WTC11 (cell line): Measurements from ENCODE around the gene PTPRH. TPM values are rescaled to one million over a fixed set of nuclear protein-coding genes. Genes with fewer than 3 reads are reported as not detected.

ENCODE experiments used
- ATAC-seq: fragments of 200-7000 bp; cut with Tn5 transposase; 2 replicates; pipeline ENCODE4 v1.10.0; 2021; ENCODE audit warnings: mild to moderate bottlenecking, moderate library complexity
- CTCF ChIA-PET: fragments of 300-600 bp; sonication (Branson Sonifier 250); formaldehyde crosslinking; loops from one replicate; lab custom pipeline; 2021; ENCODE audit warnings: antibody characterized with exemption; lab: Charles Lee
- POLR2A ChIA-PET: fragments of 350-600 bp; sonication (Branson Sonifier 250); formaldehyde crosslinking; loops from one replicate; lab custom pipeline; 2021; ENCODE audit warnings: antibody characterized with exemption; lab: Charles Lee
- DNase-seq: peaks from one replicate; pipeline ENCODE4 v3.0.0; 2021; ENCODE audit warnings: low spot score
- H3K27ac Mint-ChIP-seq: 2 replicates; pipeline ENCODE4 v1.8.0; 2021; ENCODE audit warnings: mixed read lengths
- H3K27me3 Mint-ChIP-seq: 2 replicates; pipeline ENCODE4 v1.8.0; 2021; ENCODE audit warnings: low read depth, mild to moderate bottlenecking, moderate library complexity, mixed read lengths
- H3K36me3 Mint-ChIP-seq: 2 replicates; pipeline ENCODE4 v1.8.0; 2021; ENCODE audit warnings: mixed read lengths
- H3K4me1 Mint-ChIP-seq: 2 replicates; pipeline ENCODE4 v1.8.0; 2022; ENCODE audit warnings: mixed read lengths
- H3K4me3 Mint-ChIP-seq: 2 replicates; pipeline ENCODE4 v1.8.0; 2021; ENCODE audit warnings: mild to moderate bottlenecking, moderate library complexity, mixed read lengths
- H3K9me3 Mint-ChIP-seq: 2 replicates; pipeline ENCODE4 v1.8.0; 2021; ENCODE audit warnings: mixed read lengths
- FOXK1 ChIP-seq: sonication (generic); formaldehyde crosslinking; IDR thresholded peaks from 2 replicates; pipeline ENCODE4 v1.8.0; 2022; ENCODE audit warnings: mild to moderate bottlenecking, moderate library complexity, missing genetic modification reagents
- GABPB1 ChIP-seq: sonication (generic); formaldehyde crosslinking; IDR thresholded peaks from 2 replicates; pipeline ENCODE4 v1.8.1; 2023; ENCODE audit warnings: mild to moderate bottlenecking, missing genetic modification reagents
- GTF2I ChIP-seq: fragments of 250-450 bp; sonication (Bioruptor Pico); conservative IDR thresholded peaks from 2 replicates; pipeline ENCODE4 v1.4.0; 2021; ENCODE audit warnings: mild to moderate bottlenecking
- KAT7 ChIP-seq: sonication (generic); formaldehyde crosslinking; IDR thresholded peaks from 2 replicates; pipeline ENCODE4 v1.8.1; 2023; ENCODE audit warnings: missing genetic modification reagents, mild to moderate bottlenecking, borderline replicate concordance
- MXD4 ChIP-seq: fragments of 250-450 bp; sonication (Bioruptor Pico); IDR thresholded peaks from 2 replicates; pipeline ENCODE4 v1.8.0; 2021; ENCODE audit warnings: mild to moderate bottlenecking, moderate library complexity, borderline replicate concordance
- NFYB ChIP-seq: sonication (generic); formaldehyde crosslinking; conservative IDR thresholded peaks from 2 replicates; pipeline ENCODE4 v1.8.0; 2022; ENCODE audit warnings: low read depth, missing genetic modification reagents
- RORB ChIP-seq: fragments of 250-450 bp; sonication (Bioruptor Pico); IDR thresholded peaks from 2 replicates; pipeline ENCODE4 v1.9.0; 2021; ENCODE audit warnings: mild to moderate bottlenecking
- SMAD4 ChIP-seq: sonication (generic); formaldehyde crosslinking; IDR thresholded peaks from 2 replicates; pipeline ENCODE4 v1.8.0; 2022; ENCODE audit warnings: mild to moderate bottlenecking, missing genetic modification reagents
- ZNF219 ChIP-seq: sonication (generic); formaldehyde crosslinking; IDR thresholded peaks from 2 replicates; pipeline ENCODE4 v1.8.0; 2023; ENCODE audit warnings: missing genetic modification reagents, mild to moderate bottlenecking, borderline replicate concordance
- ZNF416 ChIP-seq: fragments of 250-450 bp; sonication (Bioruptor Pico); IDR thresholded peaks from 2 replicates; pipeline ENCODE4 v1.9.0; 2021; ENCODE audit warnings: mild to moderate bottlenecking, inconsistent platforms
- ZNF671 ChIP-seq: fragments of 250-450 bp; sonication (Bioruptor Pico); IDR thresholded peaks from 2 replicates; pipeline ENCODE4 v1.8.0; 2021; ENCODE audit warnings: mild to moderate bottlenecking
- total RNA-seq: library from RNA; stranded (reverse); gene quantifications from 3 replicates; pipeline ENCODE4 v1.2.3, GENCODE V29; 2021
- TF ChIP-seq, protein P1 (sequence below): sonication (generic); formaldehyde crosslinking; IDR thresholded peaks from 2 replicates; pipeline ENCODE4 v1.8.0; 2022; ENCODE audit warnings: mild to moderate bottlenecking, missing genetic modification reagents
- TF ChIP-seq, protein P2 (sequence below): sonication (generic); formaldehyde crosslinking; IDR thresholded peaks from 2 replicates; pipeline ENCODE4 v1.8.1; 2023; ENCODE audit warnings: mild to moderate bottlenecking, missing genetic modification reagents
- TF ChIP-seq, protein P3 (sequence below): fragments of 250-450 bp; sonication (Bioruptor Pico); IDR thresholded peaks from 2 replicates; pipeline ENCODE4 v1.9.0; 2021; ENCODE audit warnings: mild to moderate bottlenecking, borderline replicate concordance
- TF ChIP-seq, protein P4 (sequence below): sonication (generic); formaldehyde crosslinking; IDR thresholded peaks from 2 replicates; pipeline ENCODE4 v1.8.1; 2023; ENCODE audit warnings: mild to moderate bottlenecking, missing genetic modification reagents, moderate library complexity
- TF ChIP-seq, protein P5 (sequence below): sonication (generic); formaldehyde crosslinking; IDR thresholded peaks from 2 replicates; pipeline ENCODE4 v1.8.1; 2022; ENCODE audit warnings: mild to moderate bottlenecking, moderate library complexity, missing genetic modification reagents
- TF ChIP-seq, protein P6 (sequence below): fragments of 250-450 bp; sonication (Bioruptor Pico); IDR thresholded peaks from 2 replicates; pipeline ENCODE4 v1.8.0; 2021; ENCODE audit warnings: mild to moderate bottlenecking

PTPRH gene
- total RNA-seq, 1 experiment from 2014 or later, result 0.63 TPM

GRCh38 chr19:55241143-55241934 lies 32.0 kb upstream of the PTPRH start:
- ATAC-seq (no peak), DNase-seq (no peak)
- ChIA-PET POLR2A (no interaction called here), CTCF (no interaction called here)
- Mint-ChIP-seq H3K36me3 (peaks cover 48% of the 10 kb centered on the region), H3K4me1 (no peaks in the 10 kb centered on the region), H3K27me3 (no peaks in the 10 kb centered on the region), H3K9me3 (no peaks in the 10 kb centered on the region), H3K4me3 (no peak overlapping the region), H3K27ac (no peak overlapping the region)
- TF ChIP-seq, protein P1, sequence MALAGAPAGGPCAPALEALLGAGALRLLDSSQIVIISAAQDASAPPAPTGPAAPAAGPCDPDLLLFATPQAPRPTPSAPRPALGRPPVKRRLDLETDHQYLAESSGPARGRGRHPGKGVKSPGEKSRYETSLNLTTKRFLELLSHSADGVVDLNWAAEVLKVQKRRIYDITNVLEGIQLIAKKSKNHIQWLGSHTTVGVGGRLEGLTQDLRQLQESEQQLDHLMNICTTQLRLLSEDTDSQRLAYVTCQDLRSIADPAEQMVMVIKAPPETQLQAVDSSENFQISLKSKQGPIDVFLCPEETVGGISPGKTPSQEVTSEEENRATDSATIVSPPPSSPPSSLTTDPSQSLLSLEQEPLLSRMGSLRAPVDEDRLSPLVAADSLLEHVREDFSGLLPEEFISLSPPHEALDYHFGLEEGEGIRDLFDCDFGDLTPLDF (CRISPR knock-in tag), result no peak
- TF ChIP-seq KAT7 (CRISPR knock-in tag) (no peak), MXD4 (CRISPR knock-in tag) (no peak), GABPB1 (no peak), ZNF219 (no peak), GTF2I (no peak), NFYB (no peak), ZNF416 (no peak), RORB (no peak)
- TF ChIP-seq, protein P2, sequence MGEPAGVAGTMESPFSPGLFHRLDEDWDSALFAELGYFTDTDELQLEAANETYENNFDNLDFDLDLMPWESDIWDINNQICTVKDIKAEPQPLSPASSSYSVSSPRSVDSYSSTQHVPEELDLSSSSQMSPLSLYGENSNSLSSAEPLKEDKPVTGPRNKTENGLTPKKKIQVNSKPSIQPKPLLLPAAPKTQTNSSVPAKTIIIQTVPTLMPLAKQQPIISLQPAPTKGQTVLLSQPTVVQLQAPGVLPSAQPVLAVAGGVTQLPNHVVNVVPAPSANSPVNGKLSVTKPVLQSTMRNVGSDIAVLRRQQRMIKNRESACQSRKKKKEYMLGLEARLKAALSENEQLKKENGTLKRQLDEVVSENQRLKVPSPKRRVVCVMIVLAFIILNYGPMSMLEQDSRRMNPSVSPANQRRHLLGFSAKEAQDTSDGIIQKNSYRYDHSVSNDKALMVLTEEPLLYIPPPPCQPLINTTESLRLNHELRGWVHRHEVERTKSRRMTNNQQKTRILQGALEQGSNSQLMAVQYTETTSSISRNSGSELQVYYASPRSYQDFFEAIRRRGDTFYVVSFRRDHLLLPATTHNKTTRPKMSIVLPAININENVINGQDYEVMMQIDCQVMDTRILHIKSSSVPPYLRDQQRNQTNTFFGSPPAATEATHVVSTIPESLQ, result no peak
- TF ChIP-seq, protein P3, sequence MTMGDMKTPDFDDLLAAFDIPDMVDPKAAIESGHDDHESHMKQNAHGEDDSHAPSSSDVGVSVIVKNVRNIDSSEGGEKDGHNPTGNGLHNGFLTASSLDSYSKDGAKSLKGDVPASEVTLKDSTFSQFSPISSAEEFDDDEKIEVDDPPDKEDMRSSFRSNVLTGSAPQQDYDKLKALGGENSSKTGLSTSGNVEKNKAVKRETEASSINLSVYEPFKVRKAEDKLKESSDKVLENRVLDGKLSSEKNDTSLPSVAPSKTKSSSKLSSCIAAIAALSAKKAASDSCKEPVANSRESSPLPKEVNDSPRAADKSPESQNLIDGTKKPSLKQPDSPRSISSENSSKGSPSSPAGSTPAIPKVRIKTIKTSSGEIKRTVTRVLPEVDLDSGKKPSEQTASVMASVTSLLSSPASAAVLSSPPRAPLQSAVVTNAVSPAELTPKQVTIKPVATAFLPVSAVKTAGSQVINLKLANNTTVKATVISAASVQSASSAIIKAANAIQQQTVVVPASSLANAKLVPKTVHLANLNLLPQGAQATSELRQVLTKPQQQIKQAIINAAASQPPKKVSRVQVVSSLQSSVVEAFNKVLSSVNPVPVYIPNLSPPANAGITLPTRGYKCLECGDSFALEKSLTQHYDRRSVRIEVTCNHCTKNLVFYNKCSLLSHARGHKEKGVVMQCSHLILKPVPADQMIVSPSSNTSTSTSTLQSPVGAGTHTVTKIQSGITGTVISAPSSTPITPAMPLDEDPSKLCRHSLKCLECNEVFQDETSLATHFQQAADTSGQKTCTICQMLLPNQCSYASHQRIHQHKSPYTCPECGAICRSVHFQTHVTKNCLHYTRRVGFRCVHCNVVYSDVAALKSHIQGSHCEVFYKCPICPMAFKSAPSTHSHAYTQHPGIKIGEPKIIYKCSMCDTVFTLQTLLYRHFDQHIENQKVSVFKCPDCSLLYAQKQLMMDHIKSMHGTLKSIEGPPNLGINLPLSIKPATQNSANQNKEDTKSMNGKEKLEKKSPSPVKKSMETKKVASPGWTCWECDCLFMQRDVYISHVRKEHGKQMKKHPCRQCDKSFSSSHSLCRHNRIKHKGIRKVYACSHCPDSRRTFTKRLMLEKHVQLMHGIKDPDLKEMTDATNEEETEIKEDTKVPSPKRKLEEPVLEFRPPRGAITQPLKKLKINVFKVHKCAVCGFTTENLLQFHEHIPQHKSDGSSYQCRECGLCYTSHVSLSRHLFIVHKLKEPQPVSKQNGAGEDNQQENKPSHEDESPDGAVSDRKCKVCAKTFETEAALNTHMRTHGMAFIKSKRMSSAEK (CRISPR knock-in tag), result no peak
- TF ChIP-seq, protein P4, sequence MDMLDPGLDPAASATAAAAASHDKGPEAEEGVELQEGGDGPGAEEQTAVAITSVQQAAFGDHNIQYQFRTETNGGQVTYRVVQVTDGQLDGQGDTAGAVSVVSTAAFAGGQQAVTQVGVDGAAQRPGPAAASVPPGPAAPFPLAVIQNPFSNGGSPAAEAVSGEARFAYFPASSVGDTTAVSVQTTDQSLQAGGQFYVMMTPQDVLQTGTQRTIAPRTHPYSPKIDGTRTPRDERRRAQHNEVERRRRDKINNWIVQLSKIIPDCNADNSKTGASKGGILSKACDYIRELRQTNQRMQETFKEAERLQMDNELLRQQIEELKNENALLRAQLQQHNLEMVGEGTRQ (CRISPR knock-in tag), result no peak

- no peak for TF ChIP-seq FOXK1 (CRISPR knock-in tag)
- TF ChIP-seq, protein P2, result no peak
- no peak for TF ChIP-seq SMAD4 (CRISPR knock-in tag)
- TF ChIP-seq, protein P5, sequence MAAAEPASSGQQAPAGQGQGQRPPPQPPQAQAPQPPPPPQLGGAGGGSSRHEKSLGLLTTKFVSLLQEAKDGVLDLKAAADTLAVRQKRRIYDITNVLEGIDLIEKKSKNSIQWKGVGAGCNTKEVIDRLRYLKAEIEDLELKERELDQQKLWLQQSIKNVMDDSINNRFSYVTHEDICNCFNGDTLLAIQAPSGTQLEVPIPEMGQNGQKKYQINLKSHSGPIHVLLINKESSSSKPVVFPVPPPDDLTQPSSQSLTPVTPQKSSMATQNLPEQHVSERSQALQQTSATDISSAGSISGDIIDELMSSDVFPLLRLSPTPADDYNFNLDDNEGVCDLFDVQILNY (CRISPR knock-in tag), result no peak
- TF ChIP-seq, protein P6, sequence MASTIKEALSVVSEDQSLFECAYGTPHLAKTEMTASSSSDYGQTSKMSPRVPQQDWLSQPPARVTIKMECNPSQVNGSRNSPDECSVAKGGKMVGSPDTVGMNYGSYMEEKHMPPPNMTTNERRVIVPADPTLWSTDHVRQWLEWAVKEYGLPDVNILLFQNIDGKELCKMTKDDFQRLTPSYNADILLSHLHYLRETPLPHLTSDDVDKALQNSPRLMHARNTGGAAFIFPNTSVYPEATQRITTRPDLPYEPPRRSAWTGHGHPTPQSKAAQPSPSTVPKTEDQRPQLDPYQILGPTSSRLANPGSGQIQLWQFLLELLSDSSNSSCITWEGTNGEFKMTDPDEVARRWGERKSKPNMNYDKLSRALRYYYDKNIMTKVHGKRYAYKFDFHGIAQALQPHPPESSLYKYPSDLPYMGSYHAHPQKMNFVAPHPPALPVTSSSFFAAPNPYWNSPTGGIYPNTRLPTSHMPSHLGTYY, result no peak
- TF ChIP-seq ZNF671 (CRISPR knock-in tag), result no peak
- DNase-seq (no peak), ATAC-seq (no peak)
- CTCF ChIA-PET, result no interaction called here
- no peak overlapping the region for H3K27ac Mint-ChIP-seq
- no peaks in the 10 kb centered on the region for H3K9me3 Mint-ChIP-seq
- POLR2A ChIA-PET, result no interaction called here
- no peaks in the 10 kb centered on the region for H3K4me1 Mint-ChIP-seq
- H3K36me3 Mint-ChIP-seq, result peaks cover 51% of the 10 kb centered on the region
- H3K4me3 Mint-ChIP-seq, result no peak overlapping the region
- H3K27me3 Mint-ChIP-seq, result no peaks in the 10 kb centered on the region
These were observed 31.4 kb upstream of the PTPRH start for GRCh38 chr19:55240713-55241020.
